ENCODE results near the gene LPAR3.
A peak's percentile ranks its signal among the peaks of the same experiment; 100 is the strongest.
"Not testable (repeated sequence)": the region's sequence is repeated elsewhere in the genome, so short reads cannot be mapped to it uniquely, and the experiment has no call there.

LPAR3 gene, protein sequence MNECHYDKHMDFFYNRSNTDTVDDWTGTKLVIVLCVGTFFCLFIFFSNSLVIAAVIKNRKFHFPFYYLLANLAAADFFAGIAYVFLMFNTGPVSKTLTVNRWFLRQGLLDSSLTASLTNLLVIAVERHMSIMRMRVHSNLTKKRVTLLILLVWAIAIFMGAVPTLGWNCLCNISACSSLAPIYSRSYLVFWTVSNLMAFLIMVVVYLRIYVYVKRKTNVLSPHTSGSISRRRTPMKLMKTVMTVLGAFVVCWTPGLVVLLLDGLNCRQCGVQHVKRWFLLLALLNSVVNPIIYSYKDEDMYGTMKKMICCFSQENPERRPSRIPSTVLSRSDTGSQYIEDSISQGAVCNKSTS

DNA sequence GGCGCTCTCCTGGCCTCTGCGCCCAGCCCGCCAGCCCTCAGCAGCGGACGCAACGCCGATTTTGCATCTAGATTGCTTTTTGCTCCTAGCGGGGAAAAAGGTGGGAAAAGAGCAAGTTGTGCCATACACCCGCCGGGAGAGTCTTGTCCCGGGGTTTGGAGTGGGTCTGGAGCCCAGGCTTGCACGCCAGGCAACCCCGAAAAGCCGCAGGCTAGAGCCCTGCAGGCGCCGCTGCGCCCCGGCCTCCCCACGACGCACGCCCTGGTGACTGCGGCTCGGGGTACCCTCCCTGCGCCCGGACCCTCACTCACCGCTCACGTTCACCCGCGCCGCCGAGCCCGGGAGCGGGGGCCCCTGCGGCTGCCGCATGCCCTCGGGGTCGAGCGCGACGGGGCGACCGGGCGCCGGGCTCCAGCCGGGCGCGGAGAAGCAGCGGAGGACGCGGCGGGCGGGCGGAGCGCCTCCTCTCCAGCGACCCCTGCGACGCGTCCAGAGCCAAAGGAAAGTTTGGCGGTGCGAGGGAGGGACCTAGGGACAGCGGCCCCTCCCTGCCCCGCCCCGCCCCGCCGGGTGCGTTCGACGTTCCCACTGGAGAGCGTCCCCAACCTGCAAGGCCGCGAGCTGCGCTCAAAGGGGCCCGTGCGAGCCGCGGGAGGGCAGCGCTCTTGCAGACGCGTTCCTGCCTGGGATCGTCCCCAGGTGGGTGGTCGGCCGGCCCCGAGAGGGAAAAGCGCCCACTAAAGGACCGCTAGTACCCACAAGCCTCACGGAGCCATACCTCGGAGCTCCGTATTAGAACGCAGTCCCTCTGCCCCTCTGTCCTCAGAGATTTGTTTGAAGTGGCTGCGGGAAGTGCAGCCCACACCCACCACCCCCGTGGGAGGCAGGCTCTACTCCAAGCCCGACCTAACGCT lies at the start of gene LPAR3:
Gene LPAR3, minus strand, starts transcription at position 502 of the 914 bp plus-strand sequence. CDS start 27,086 bp downstream, outside the sequence.
- DNase-seq, result no peak

DNA sequence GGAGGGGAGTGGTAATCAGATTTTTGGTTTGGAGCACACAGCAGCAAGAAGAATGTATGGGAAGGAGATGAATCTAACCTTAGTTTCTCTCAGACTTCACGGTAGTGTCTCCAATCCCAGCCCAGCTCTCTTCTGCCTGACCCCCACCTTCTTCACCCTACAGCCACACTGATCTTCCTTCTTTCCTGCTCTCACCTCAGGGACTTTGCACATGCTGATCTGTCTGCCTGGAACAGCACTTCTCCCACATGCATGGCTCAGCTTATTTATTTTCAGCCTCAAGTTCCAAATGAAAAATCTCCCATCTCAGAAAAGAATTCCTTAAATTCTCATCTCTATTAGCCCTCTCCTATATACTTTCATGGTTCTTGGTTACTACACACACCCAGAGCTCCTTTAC lies 48.8 kb upstream of the LPAR3 start:
- no peak for DNase-seq

DNA sequence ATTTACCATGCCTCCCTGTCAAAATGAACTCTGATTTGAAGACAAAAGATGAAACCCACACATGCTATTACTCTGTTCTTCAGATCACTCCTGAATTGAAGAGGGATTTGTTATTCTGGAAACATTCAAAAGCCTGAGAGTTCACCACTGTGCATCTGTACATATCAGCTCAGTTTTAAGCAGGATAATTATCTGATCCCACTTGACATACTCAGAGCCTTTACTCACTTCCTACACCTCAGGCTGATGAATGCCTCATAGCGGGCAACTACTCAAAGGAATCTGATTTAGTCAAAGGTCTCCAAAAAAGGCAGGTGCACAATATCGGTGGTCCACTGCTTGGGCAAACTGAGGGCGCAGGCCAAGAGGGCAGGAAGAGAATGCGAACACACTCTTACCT lies 47.5 kb upstream of the LPAR3 start:
- no peak for DNase-seq

DNA sequence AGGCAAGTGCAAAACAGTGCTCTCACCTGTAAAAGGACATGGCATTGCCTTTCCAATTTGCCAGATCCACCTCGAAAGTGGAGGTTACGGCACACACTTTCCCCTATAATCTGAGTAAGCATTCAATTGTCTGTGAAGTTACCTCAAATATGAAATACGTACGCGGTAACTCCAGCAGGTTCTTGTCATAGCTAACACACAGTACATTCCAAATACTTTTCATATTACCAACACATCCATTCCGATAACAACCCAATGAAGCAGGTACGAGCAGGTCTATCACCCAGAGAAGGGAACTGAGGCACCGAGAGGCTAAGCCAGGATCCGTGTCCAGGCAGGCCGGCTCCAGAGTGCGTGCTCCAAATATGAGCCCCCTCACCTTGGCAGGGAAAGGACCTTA lies 46.8 kb upstream of the LPAR3 start:
- no peak for DNase-seq

DNA sequence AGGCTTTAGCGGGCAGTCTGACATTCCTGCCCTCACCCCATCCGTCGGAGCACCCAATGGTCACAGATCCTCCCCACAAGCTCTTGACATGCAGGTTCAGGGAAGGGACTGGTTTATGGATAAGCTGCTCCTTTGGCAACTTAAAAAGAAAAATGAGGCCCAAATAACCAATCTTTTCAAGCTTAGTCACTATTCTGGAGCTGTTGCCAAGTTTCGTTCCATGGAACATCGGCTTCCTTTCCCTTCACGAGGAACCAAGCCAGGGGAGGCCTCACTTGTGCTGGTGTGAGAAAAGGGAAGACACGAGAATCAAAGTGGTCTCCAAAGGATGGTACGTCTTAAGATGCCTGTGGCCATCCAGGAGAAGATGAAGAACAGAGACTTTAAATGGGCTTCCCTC lies 46.1 kb upstream of the LPAR3 start:
- no peak for DNase-seq

DNA sequence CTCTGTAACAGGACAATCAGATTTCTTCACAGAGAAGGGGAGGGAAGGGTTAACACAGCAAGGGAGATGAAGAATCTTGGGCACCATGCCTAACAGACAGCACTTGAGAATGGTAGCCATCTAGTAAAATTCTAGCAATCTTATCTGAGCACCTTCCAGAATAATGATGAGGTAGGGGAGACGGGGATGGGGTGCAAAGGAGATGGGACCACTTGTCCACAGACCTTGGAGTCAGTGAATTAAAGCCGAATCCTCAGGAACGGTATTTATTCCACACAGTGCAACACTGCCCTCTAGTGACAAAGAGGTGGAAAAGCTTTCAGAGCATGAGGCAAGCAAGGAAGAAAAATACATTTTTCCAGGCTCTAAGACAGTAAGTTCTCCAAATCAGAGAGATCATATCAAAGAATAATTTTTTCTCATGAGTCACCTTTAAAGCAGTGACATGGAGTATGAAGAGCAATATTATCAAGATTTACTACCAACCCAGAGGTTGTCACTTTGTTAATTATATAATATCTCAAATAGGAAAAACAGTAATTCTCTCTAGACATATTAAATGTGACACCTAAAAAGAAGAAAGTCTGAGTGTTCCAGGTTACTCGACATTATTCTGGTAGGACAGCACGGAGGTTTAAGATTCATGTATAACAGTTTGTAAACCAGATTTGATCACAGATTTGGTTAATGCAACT lies 43.3 kb upstream of the LPAR3 start:
- peak; percentile 50 for DNase-seq

DNA sequence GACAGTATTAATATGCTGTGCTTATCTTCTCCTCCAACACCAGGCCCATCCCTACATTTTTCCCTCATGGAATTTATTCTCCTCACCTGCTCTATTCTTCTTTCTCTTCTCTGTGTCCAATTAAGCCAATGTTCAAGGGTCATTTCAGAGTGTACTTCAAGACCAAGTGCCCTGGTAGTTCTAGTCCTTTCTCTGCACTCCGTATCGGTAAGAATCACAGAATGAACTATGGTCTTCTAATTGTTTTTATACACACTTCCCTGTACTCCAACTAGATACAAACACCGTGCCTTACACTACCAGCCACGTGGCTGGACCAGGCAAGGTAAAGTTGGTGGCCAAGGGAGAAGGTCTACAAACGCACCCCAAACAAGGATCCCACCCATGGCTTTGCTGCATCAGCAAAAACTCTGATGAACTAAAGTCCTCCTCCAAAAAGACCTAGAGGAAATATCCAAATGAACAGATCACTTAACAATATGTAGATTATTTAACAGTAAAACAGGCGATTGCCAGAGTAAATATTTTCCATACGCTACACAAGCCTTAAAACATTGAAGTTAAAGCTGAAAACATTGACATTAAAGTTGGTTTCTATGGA lies 40.1 kb upstream of the LPAR3 start:
- DNase-seq, result no peak

DNA sequence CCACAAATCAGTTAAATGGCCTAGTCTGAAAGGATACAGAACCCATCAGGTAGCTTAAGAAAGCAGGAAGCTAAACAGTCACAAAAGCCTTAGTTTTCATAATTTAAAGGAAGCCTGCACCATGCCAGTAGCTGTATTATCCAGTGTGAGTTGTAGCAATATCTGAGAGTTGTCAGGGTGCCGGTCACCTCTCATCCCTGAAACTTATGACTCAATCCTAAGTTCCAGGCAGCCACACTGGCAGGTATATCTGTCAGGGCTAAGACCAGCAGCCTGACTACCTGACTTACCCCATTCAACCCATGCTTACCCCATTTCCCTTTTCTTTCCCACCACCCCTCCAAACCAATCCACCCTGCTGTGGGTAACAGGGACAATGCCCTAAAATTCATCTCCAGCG lies 37.8 kb upstream of the LPAR3 start:
- no peak for DNase-seq

DNA sequence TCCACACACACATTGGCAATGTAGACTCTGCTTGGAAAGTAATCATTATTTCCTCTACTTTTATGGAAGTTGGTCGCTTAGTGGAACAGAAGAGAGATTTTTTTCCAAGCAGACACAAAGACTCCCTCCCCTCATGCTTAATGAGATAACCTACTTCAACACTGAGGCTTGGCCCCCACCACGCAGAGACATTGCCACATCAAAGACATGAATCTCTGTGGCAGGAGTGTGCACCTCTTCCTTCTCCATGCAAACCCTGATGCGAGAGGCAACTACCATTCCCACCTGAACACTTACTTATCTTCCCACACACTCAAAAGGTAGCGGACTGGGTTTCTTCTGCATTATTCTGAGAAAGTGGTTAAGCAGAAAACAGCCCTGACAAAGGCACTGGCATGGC lies 37.3 kb upstream of the LPAR3 start:
- DNase-seq, result no peak

DNA sequence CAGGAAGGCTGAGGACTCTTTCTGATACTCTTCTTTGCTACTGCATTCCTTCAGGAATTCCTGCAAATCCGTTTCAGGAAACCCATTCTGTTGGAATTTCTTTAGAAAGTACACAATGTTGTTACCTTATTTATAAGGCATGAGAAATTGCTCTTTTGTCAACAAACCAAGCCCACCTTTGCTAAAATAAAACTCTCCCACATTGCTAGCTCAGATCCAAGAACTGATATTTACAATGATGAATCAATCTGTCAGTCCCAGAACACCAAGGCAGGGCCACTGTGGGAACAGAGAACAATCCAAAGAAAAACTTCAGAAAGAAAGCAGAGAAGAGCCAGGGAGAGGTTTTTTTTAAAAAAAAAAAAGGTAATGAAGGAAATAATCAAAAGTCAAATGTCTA lies 36.6 kb upstream of the LPAR3 start:
- DNase-seq, result no peak

DNA sequence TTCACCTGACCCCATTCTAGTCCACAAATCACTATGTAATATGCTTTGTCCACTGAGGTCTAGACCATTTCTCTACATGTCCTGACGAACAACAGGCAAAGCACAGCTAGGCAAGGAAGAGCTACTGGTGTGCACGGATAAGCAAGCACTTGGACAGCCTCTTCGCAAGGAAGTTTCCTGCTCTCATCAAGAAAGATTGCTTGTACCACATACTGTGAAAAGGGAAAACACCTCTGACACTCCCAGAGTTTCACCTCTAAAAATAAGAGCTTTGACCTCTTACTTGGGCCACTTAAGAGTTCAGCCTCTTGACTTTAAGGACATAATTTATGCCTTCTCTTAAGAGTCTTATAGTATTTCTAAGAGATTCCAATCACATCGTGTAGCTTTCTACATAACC lies 36.0 kb upstream of the LPAR3 start:
- DNase-seq, result no peak

DNA sequence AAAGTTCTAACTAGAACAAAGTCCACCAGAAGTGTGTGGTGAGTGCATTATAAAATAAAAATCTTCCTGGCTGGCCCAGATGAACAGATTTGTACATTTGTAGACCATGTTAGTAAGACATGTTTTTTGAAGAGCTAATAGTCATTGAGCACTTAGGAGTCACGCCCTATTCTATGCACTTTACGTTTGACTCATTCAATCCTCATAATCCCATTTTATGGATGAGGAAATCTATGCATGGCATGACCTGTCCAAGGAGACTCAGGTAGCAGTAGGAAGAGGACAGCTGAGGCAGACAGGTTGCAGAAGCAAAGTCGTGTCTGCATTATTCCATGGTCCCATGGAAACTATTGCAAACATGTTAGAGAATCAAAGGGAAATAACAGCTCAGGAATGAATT lies 30.3 kb upstream of the LPAR3 start:
- no peak for DNase-seq

DNA sequence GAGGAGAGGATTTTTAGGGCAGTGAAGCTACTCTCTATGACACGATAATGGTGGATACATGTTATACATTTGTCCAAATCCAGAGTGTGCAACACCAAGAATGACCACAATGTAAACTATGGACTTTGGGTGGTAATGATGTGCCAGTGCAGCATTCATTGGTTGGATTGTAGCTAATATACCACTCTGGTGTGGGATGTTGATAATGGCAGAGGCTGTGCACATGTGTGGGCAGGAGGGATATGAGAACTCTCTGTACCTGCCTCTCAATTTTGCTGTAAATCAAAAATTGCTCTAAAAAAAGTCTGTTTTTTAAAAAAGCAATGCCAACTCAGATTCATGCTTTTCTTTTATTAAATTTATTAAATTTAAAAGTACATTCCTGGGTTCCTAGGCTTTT lies 27.2 kb upstream of the LPAR3 start:
- DNase-seq, result no peak

DNA sequence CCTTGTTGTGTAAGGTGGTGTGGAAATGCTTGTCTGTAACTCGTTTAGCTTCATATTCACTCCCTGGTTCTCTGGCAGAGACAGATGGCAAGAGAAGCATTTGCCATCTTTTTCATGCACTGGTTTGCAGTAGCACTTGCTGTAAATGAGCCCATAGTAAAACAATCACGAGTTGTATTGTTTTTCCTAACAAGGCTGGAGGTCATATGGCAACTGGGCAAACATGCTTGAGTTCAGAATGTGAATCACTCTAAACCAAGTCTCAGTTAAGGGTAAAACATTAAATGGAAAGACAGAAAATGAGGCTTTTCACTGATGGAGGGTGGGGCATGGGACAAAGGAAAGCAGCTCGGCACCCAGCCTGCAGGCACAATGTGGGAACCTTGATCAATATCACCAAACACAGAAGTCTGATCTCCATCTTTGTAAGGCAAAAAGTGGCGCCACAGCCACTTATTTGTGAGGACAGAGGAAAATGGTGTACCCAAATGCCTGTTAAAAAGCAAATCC lies 26.5 kb upstream of the LPAR3 start:
- no peak for DNase-seq

DNA sequence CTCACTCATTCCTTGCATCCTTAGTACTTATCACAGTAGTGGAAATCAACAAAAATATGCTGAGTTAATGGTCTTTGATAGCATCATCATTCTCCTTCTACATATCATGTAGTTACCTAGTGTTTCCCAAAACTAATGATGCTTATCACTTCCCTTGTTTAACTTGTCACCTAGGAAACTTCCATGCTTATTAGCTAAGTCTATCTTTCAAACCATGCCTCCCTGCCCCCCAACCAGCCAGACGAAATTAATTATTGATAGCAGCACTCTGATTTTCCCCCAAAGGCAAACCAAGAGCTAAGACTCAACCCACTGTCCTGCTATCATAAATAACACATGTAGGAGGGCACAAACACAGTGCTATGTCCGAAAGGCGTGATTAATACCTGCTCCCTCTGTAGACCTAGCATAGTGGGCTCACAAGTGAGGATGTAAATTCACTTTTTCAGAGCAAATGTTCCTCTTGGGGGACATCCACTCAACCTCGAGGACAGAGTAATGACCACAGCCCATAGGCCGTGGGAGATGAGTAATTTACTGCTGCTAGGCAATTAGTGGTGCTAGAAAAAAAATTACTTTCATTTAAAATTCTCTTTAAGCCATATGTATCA lies 25.8 kb upstream of the LPAR3 start:
- no peak for DNase-seq

DNA sequence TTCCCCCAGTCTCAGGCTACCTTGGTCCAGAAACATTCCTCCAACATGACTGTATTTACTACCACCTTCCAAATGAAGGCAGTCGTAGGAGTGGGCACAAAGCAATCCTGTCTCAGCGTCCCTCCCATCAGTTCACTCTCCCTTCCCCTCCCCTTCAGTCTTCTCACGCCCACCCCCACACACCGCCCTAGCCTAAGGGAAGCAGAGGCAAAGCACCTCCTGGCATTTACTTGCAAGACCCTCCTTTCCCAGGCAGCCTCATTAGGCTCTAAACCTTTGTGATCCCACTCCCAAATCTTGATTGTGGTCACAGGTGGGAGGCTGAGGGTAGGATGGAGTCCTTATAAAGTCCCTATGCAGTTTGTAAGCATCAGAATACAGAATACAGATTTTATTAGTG lies 23.9 kb upstream of the LPAR3 start:
- no peak for DNase-seq

DNA sequence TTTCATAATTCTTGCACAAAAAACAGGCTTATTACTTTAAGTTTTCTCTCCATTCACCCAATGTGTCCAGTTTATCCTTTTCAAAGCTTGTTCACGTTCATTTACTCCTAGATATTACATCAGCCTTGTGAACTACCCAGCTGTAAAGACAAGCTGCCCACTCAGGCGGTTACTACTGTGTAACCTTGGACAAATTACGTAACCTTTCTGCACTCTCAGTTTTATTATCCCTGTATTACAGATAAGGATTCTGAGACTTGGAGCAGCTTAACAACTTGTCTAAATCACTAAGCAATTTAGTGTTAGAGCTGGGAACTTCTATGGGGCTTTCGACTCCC lies 20.5 kb upstream of the LPAR3 start:
- DNase-seq, result no peak

DNA sequence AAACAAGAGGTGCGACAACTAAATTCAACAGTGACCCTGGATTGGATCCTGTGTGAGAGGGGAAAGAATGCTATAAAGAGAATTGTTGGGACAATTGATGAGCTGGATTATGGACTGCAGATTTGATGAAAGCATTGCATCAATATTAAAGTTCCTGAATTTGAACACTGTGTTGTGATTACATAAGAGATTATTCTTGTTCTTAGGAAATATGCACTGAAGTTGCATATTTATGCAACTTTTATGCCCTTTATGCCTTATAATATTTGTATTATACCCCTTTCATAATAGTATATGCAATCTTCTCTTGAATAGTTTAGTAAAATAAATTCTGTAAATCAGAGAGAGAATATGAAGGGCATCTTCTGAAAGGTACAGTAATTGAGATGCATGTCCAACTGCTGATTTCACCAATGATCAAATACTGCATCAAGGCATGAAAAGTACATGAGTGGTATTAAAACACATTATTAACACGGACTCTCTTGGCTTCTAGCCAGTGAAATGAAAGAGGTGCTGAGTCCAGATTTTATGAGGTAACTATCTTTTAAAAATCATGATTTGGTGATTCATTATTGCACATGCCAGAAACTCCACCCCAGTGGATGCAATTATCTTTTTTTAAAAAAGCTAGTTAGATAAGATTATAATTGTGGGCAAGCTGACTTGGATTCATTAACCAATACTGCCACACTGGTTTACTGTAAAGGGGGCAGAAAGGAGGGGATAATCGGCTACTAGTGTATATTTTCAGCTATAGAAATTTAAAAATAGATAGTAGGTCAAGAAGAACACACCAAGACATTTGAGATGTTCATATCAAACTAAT lies 19.9 kb upstream of the LPAR3 start:
- DNase-seq, result no peak

DNA sequence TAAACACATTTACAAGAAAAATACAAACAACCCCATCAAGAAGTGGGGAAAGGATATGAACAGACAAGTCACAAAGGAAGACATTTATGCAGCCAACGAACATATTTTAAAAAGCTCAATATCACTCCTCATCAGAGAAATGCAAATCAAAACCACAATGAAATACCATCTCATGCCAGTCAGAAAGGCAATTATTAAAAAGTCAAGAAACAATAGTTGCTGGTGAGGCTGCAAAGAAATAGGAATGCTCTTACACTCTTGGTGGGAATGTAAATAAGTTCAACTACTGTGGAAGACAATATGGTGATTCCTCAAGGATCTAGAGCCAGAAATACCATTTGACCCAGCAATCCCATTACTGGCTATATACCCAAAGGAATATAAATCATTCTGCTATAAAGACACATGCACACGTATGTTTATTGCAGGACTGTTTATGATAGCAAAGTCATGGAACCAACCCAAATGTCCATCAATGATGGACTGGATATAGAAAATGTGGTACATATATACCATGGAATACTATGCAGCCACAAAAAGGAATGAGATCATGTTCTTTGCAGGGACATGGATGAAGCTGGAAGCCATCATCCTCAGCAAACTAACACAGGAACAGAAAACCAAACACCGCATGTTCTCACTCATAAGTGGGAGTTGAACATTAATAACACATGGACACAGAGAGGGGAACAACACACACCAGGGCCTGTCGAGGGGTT lies 15.9 kb upstream of the LPAR3 start:
- not testable (repeated sequence) for DNase-seq

DNA sequence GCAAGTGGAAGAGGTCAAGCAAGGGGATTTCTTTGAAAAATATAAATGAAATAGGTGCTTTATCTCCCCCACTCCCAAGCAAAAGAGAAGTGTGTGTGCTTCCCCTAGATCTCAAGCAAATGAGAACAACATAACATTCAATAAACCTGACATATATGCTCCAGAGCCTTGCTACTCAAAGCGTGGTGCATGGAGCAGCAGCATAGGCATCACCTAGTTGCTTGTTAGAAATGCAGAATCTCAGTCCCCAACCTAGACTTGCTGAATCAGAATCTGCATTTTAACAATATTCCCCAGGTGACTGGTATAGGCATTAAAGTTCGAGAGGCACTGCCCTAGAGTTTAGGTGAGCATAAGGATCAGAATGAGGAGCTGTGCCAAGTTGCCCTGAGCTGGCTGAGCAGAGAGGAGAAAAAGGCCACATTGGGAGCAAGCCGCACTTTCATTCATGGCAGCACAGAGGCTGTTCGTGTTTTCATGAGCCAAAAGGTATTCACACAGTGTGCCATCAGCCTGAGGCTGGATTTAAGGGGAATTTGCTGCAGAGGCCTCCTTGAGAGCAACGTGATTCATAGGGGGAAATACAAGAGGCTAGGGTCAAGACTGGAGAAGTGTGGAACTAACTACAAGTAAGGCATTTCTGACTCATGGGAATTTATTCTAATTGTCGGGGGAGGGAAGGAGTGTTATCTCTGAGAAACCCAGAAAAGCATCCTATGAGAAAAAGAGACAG lies 14.3 kb upstream of the LPAR3 start:
- DNase-seq, result no peak

Data from NCI-H2227 treated with DMSO at 0.1 percent for 48 hours (cell line).